ENCODE data around the gene SLC2A8. TPM values are rescaled to one million over a fixed set of nuclear protein-coding genes. Genes with fewer than 3 reads are reported as not detected.
A peak's percentile ranks its signal among the peaks of the same experiment; 100 is the strongest.

Gene SLC2A8
- total RNA-seq, 1 experiment from 2014 or later, result 11.3 TPM

Small RNA genes lying within 50 kb of the gene (small RNA-seq; reads per million reads assigned to genes)
- gene SNORA65, result 135 reads per million, percentile 99 among the genes with 10 or more reads in this experiment

Other genes with a start within 250 kb of the SLC2A8 start
- gene GARNL3, start 132.4 kb upstream of the SLC2A8 start, total RNA-seq (2014; rRNA removed; shearing (Covaris generic); ENCODE audit: low replicate concordance), result 1.2 and 2.2 TPM in 2 replicates
- 8.1 and 10.5 TPM in 2 replicates for gene ZNF79, start 27.2 kb downstream of the SLC2A8 start, total RNA-seq (2014; rRNA removed; shearing (Covaris generic); ENCODE audit: low replicate concordance)
- 2,789 and 3,026 TPM in 2 replicates for gene RPL12, start 54.2 kb downstream of the SLC2A8 start, total RNA-seq (2014; rRNA removed; shearing (Covaris generic); ENCODE audit: low replicate concordance)
- 14.4 and 15.5 TPM in 2 replicates for gene LRSAM1, start 54.3 kb downstream of the SLC2A8 start, total RNA-seq (2014; rRNA removed; shearing (Covaris generic); ENCODE audit: low replicate concordance)
- gene STXBP1, start 215.1 kb downstream of the SLC2A8 start, total RNA-seq (2014; rRNA removed; shearing (Covaris generic); ENCODE audit: low replicate concordance), result 3.1 and 3.6 TPM in 2 replicates